ENCODE results near the gene MSX1. TPM values are rescaled to one million over a fixed set of nuclear protein-coding genes. Genes with fewer than 3 reads are reported as not detected.

The MSX1 gene
- total and polyA plus RNA-seq, 2 experiments from 2014 or later: 0.61 TPM; not detected in 1

DNA sequence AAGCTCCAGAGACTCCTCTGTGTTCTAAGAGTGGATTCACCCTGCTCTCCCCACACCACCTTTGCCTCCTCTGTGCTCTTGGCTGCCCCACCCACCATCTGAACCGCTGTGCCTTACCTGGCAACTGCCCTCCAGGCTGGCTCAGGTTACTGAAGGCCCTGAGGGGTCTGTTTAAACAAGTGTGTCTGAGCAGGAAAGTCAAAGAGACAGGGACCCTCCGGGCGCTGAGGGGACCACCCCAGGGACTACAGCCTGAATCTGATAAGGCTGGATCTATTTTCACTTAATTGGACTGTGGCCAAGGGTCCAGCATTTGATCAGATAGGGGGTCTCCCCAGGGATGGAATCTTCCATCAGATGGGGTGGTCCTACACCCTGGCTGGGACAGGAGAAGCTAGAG, 10.4 kb upstream of the MSX1 start (continued):
- TF ChIP-seq STAT1 (IDR thresholded peaks at IDR 0.05; ENCODE audit: unreplicated experiment): no peak
- TF ChIP-seq POLR2AphosphoS5 (IDR thresholded peaks at IDR 0.05; ENCODE audit: low read depth): no peak
- TF ChIP-seq REST (IDR thresholded peaks at IDR 0.05; ENCODE audit: unreplicated experiment): no peak
- TF ChIP-seq EZH2 (IDR thresholded peaks at IDR 0.05; ENCODE audit: low read depth, unreplicated experiment): no peak
- no peak for TF ChIP-seq CREB1 (CRISPR knock-in tag; IDR thresholded peaks at IDR 0.05; ENCODE audit: low read depth)
- no peak for TF ChIP-seq ETS1 (IDR thresholded peaks at IDR 0.05)
- TF ChIP-seq, protein P1, sequence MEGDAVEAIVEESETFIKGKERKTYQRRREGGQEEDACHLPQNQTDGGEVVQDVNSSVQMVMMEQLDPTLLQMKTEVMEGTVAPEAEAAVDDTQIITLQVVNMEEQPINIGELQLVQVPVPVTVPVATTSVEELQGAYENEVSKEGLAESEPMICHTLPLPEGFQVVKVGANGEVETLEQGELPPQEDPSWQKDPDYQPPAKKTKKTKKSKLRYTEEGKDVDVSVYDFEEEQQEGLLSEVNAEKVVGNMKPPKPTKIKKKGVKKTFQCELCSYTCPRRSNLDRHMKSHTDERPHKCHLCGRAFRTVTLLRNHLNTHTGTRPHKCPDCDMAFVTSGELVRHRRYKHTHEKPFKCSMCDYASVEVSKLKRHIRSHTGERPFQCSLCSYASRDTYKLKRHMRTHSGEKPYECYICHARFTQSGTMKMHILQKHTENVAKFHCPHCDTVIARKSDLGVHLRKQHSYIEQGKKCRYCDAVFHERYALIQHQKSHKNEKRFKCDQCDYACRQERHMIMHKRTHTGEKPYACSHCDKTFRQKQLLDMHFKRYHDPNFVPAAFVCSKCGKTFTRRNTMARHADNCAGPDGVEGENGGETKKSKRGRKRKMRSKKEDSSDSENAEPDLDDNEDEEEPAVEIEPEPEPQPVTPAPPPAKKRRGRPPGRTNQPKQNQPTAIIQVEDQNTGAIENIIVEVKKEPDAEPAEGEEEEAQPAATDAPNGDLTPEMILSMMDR (conservative IDR thresholded peaks at IDR 0.05; ENCODE audit: low read depth in 2 of 2): no peak

- peaks cover 9% of the 10 kb centered on the region for H3K4me1 ChIP-seq (ENCODE audit: insufficient read depth)
- Mint-ChIP-seq H3K36me3 (ENCODE audit: low read depth) (no peaks in the 10 kb centered on the region), H3K9me3 (peaks cover 7% of the 10 kb centered on the region; the same call in 1 of the 3 replicates), H3K27ac (no peak overlapping the region), H3K27me3 (ENCODE audit: insufficient read depth, low read depth, poor library complexity) (peaks cover 70% of the 10 kb centered on the region), H3K4me3 (no peak overlapping the region), H3K4me1 (peaks cover 12% of the 10 kb centered on the region; the same call in 2 of the 3 replicates)
- H3K4me3 ChIP-seq: no peak overlapping the region
- no peaks in the 10 kb centered on the region for H3K36me3 ChIP-seq (ENCODE audit: insufficient read depth)
- 0 out of 2 replicates have a peak, but pooled peaks cover 7% of the 10 kb centered on the region for H3F3A ChIP-seq (replicated peaks; ENCODE audit: low read depth)
- ATAC-seq (no peak), DNase-seq (ENCODE audit: low spot score) (no peak)
- H2AFZ ChIP-seq: no peak overlapping the region
- peaks cover 89% of the 10 kb centered on the region for H3K27me3 ChIP-seq (ENCODE audit: insufficient read depth)
- H4K20me1 ChIP-seq (replicated peaks; ENCODE audit: insufficient read depth): peaks cover 11% of the 10 kb centered on the region
- no peak overlapping the region for H3K4me2 ChIP-seq
- no peaks in the 10 kb centered on the region for H3K9me2 ChIP-seq (ENCODE audit: insufficient read depth)
- no peak overlapping the region for H3K27ac ChIP-seq (ENCODE audit: low read depth)
- no peaks in the 10 kb centered on the region for H3K79me2 ChIP-seq (replicated peaks; ENCODE audit: insufficient read depth)
- TF ChIP-seq CREB1 (CRISPR knock-in tag; IDR thresholded peaks at IDR 0.05; ENCODE audit: low read depth): no peak
- TF ChIP-seq NANOG (IDR thresholded peaks at IDR 0.05; ENCODE audit: borderline replicate concordance): no peak
- no peak for TF ChIP-seq JUNB (IDR thresholded peaks at IDR 0.05; ENCODE audit: unreplicated experiment)
- no peak for TF ChIP-seq ZNF331 (CRISPR knock-in tag; IDR thresholded peaks at IDR 0.05; ENCODE audit: low read depth)
- TF ChIP-seq, protein P1 (conservative IDR thresholded peaks at IDR 0.05; ENCODE audit: low read depth in 2 of 2): no peak
- no peak for TF ChIP-seq STAT1 (IDR thresholded peaks at IDR 0.05; ENCODE audit: unreplicated experiment)
- TF ChIP-seq EZH2 (IDR thresholded peaks at IDR 0.05; ENCODE audit: low read depth, unreplicated experiment): no peak
- TF ChIP-seq POLR2AphosphoS5 (IDR thresholded peaks at IDR 0.05; ENCODE audit: low read depth): no peak
Measured at GRCh38 chr4:4849524-4850193, 9.8 kb upstream of the MSX1 start.

All from GM23338 (cell line).